ENCODE data around the gene WWTR1.

Gene WWTR1

GRCh38 chr3:149547413-149547812, 110.4 kb downstream of the WWTR1 start:
- Histone ChIP-seq H3K9me3 (no peaks in the 10 kb centered on the region), H3K4me3 (ENCODE audit: low read depth in 1 of 2, low read length in 1 of 2) (no peak overlapping the region), H3K27ac (no peak overlapping the region), H3K36me3 (no peaks in the 10 kb centered on the region), H3K4me1 (ENCODE audit: control insufficient read depth in 1 of 2, insufficient read depth in 1 of 2, low read depth in 1 of 2, low read length in 1 of 2) (no peaks in the 10 kb centered on the region), H3K27me3 (peaks cover 28% of the 10 kb centered on the region)
- TF ChIP-seq CTCF (IDR thresholded peaks at IDR 0.05): no peak

- Histone ChIP-seq H3K4me1 (ENCODE audit: control insufficient read depth in 1 of 2, insufficient read depth in 1 of 2, low read depth in 1 of 2, low read length in 1 of 2) (no peaks in the 10 kb centered on the region), H3K27me3 (peaks cover 24% of the 10 kb centered on the region), H3K36me3 (no peaks in the 10 kb centered on the region), H3K27ac (no peak overlapping the region), H3K4me3 (ENCODE audit: low read depth in 1 of 2, low read length in 1 of 2) (no peak overlapping the region), H3K9me3 (no peaks in the 10 kb centered on the region)
- TF ChIP-seq CTCF (IDR thresholded peaks at IDR 0.05): no peak
Observed at GRCh38 chr3:149545049-149545448, 112.8 kb downstream of the WWTR1 start.

- no peak for TF ChIP-seq CTCF (IDR thresholded peaks at IDR 0.05)
- Histone ChIP-seq H3K4me1 (ENCODE audit: control insufficient read depth in 1 of 2, insufficient read depth in 1 of 2, low read depth in 1 of 2, low read length in 1 of 2) (no peaks in the 10 kb centered on the region), H3K36me3 (no peaks in the 10 kb centered on the region), H3K4me3 (ENCODE audit: low read depth in 1 of 2, low read length in 1 of 2) (no peak overlapping the region), H3K9me3 (no peaks in the 10 kb centered on the region), H3K27me3 (peaks cover 13% of the 10 kb centered on the region), H3K27ac (no peak overlapping the region)
Observed at GRCh38 chr3:149542375-149543312, 115.2 kb downstream of the WWTR1 start.

- Histone ChIP-seq H3K4me3 (ENCODE audit: low read depth in 1 of 2, low read length in 1 of 2) (no peak overlapping the region), H3K4me1 (ENCODE audit: control insufficient read depth in 1 of 2, insufficient read depth in 1 of 2, low read depth in 1 of 2, low read length in 1 of 2) (no peaks in the 10 kb centered on the region), H3K27ac (no peak overlapping the region), H3K9me3 (no peaks in the 10 kb centered on the region), H3K36me3 (no peaks in the 10 kb centered on the region), H3K27me3 (peaks cover 9% of the 10 kb centered on the region)
- TF ChIP-seq CTCF (IDR thresholded peaks at IDR 0.05): no peak
Observed at GRCh38 chr3:149541091-149541491, 116.7 kb downstream of the WWTR1 start.

- no peak overlapping the region for H3K27ac ChIP-seq
- TF ChIP-seq CTCF (IDR thresholded peaks at IDR 0.05): no peak
- no peak overlapping the region for H3K4me3 ChIP-seq (ENCODE audit: low read depth in 1 of 2, low read length in 1 of 2)
- no peaks in the 10 kb centered on the region for H3K36me3 ChIP-seq
- no peaks in the 10 kb centered on the region for H3K9me3 ChIP-seq
- no peaks in the 10 kb centered on the region for H3K4me1 ChIP-seq (ENCODE audit: control insufficient read depth in 1 of 2, insufficient read depth in 1 of 2, low read depth in 1 of 2, low read length in 1 of 2)
- peaks cover 14% of the 10 kb centered on the region for H3K27me3 ChIP-seq
Observed at GRCh38 chr3:149538371-149538770, 119.5 kb downstream of the WWTR1 start.
